Panc1 (cell line): ENCODE measurements around the gene ZFPL1. TPM values are rescaled to one million over a fixed set of nuclear protein-coding genes. Genes with fewer than 3 reads are reported as not detected.

Experiments
- ATAC-seq: fragments of 200-7000 bp; cut with Tn5 transposase; 2 replicates; pipeline ENCODE4 v1.9.1; 2020; ENCODE audit warnings: mild to moderate bottlenecking, moderate library complexity
- BruUV-seq: library from RNA; stranded (reverse); fragments of 400-500 nt; replicated peaks from 2 replicates; lab custom pipeline; 2021; lab: Mats Ljungman, UMichigan
- CTCF ChIA-PET: fragments of 300-600 bp; sonication (Branson Sonifier 250); formaldehyde crosslinking; loops from one replicate; lab custom pipeline; 2022; ENCODE audit warnings: antibody characterized with exemption; lab: Charles Lee
- POLR2A ChIA-PET: fragments of 300-600 bp; sonication (Branson Sonifier 250); formaldehyde crosslinking; loops from one replicate; lab custom pipeline; 2022; ENCODE audit warnings: antibody characterized with exemption; lab: Charles Lee
- DNase-seq: peaks from one replicate; pipeline ENCODE4 v3.0.0-alpha.2; 2010; ENCODE audit warnings: low read depth, low spot score
- H3K27ac ChIP-seq: 2 replicates; pipeline ENCODE4 v1.5.1; 2011; ENCODE audit warnings: mild to moderate bottlenecking, low read length, inconsistent platforms
- H3K27me3 ChIP-seq: fragments of 200-500 bp; sonication (Bioruptor generic); 2 replicates; pipeline ENCODE4 v1.6.0; 2014; ENCODE audit warnings: low read length, inconsistent platforms; ENCODE audit not compliant: control insufficient read depth, insufficient read depth
- H3K36me3 ChIP-seq: fragments of 200-500 bp; sonication (Bioruptor generic); 2 replicates; pipeline ENCODE4 v1.5.1; 2014; ENCODE audit warnings: inconsistent platforms, mild to moderate bottlenecking, low read length, moderate library complexity; ENCODE audit not compliant: control insufficient read depth, insufficient read depth
- H3K4me1 ChIP-seq: 2 replicates; pipeline ENCODE4 v1.5.1; 2011; ENCODE audit warnings: inconsistent platforms, mild to moderate bottlenecking, low read length, moderate library complexity; ENCODE audit not compliant: control insufficient read depth, insufficient read depth
- H3K4me3 ChIP-seq, 2 experiments: 2 replicates each; pipeline ENCODE4 v1.5.1; 2011 to 2012; ENCODE audit warnings: low read depth in 2 of 2, low read length in 2 of 2, mild to moderate bottlenecking in 2 of 2, inconsistent platforms in 1 of 2, moderate library complexity in 1 of 2
- H3K9me3 ChIP-seq: fragments of 200-500 bp; sonication (Bioruptor generic); 2 replicates; pipeline ENCODE4 v1.5.1; 2014; ENCODE audit warnings: low read depth, mild to moderate bottlenecking, inconsistent platforms, low read length, moderate library complexity; ENCODE audit not compliant: control insufficient read depth, insufficient read depth
- CTCF ChIP-seq: fragments of 450-650 bp; IDR thresholded peaks from 2 replicates; pipeline ENCODE4 v1.5.1; 2017; ENCODE audit warnings: mild to moderate bottlenecking
- POLR2AphosphoS5 ChIP-seq: IDR thresholded peaks from 2 replicates; pipeline ENCODE4 v1.6.1; 2012; ENCODE audit warnings: mild to moderate bottlenecking, low read depth, low read length, moderate library complexity
- REST ChIP-seq, 2 experiments: IDR thresholded peaks; 2 replicates each; pipeline ENCODE4 v1.6.1; 2011 to 2012; ENCODE audit warnings: low read depth in 2 of 2, control low read depth in 1 of 2, low read length in 1 of 2, mild to moderate bottlenecking in 1 of 2, moderate library complexity in 1 of 2; ENCODE audit not compliant: insufficient read depth in 1 of 2
- SIN3A ChIP-seq: IDR thresholded peaks from 2 replicates; pipeline ENCODE4 v1.6.1; 2012; ENCODE audit warnings: low read depth, mild to moderate bottlenecking, low read length, moderate library complexity, borderline replicate concordance; ENCODE audit not compliant: insufficient read depth
- TCF7L2 ChIP-seq: IDR thresholded peaks from 2 replicates; pipeline ENCODE4 v1.6.1; 2011; ENCODE audit warnings: mild to moderate bottlenecking, low read depth, low read length, inconsistent platforms
- in situ Hi-C: cut with HindIII; loops from 2 replicates; pipeline ENCODE4 v1.10.0; 2016; ENCODE audit warnings: low sequenced_read_pairs, low pct_unique_long_range_greater_than_20kb
- intact Hi-C: fragments of 100-400 bp; cut with micrococcal nuclease; formaldehyde crosslinking; loops from one replicate; pipeline ENCODE4 v1.10.0; 2022; ENCODE audit not compliant: unreplicated experiment
- total RNA-seq: library from RNA; stranded (reverse); gene quantifications from one replicate; pipeline ENCODE4 v1.2.1, GENCODE V29; 2021; ENCODE audit not compliant: unreplicated experiment

The ZFPL1 gene
- total RNA-seq, 1 experiment from 2014 or later: 68.4 TPM

- Histone ChIP-seq H3K36me3 (no peaks in the 10 kb centered on the region), H3K27ac (peak within 1 kb of the TSS; percentile 80), H3K9me3 (no peaks in the 10 kb centered on the region), H3K4me3 (peak within 1 kb of the TSS; percentile 63 to 88), H3K4me1 (peaks cover 5% of the 10 kb centered on the region), H3K27me3 (no peaks in the 10 kb centered on the region)
- ATAC-seq (peak; percentile 97), DNase-seq (no peak)
- CTCF ChIA-PET: no interaction called here
- TF ChIP-seq TCF7L2: peak; percentile 78
- TF ChIP-seq CTCF: no peak
- peak in 1 of 2 experiments; percentile 44; a peak in 1 of 4 replicates for TF ChIP-seq REST (IDR thresholded peaks at IDR 0.05; ENCODE audit: insufficient read depth in 1 of 2, low read depth in 2 of 2, low read length in 1 of 2)
- TF ChIP-seq SIN3A: no peak; the same call in none of the 2 replicates
- TF ChIP-seq POLR2AphosphoS5: peak; percentile 81
- intact Hi-C loops: no loop called here
- POLR2A ChIA-PET: interaction anchor here (0.5 to 0.6 kb wide), 2 partner anchors 207 to 247 kb away, joined by 3 to 7 read pairs; no protein-coding TSS in a partner anchor
- in situ Hi-C loops: no loop called here
- BruUV-seq: no TSS peak
Measured at GRCh38 chr11:65095974-65096806, 12.2 kb downstream of the ZFPL1 start, which contains the start of gene VPS51. VPS51 (plus strand) TSS chr11:65096214; CDS start chr11:65096251, 37 bp downstream.

- TSS peak; percentile 50 for BruUV-seq
- TF ChIP-seq POLR2AphosphoS5: no peak
- no peak for TF ChIP-seq CTCF
- TF ChIP-seq TCF7L2: no peak
- no peak for TF ChIP-seq REST (IDR thresholded peaks at IDR 0.05; ENCODE audit: insufficient read depth in 1 of 2, low read depth in 2 of 2, low read length in 1 of 2)
- TF ChIP-seq SIN3A: no peak
- Histone ChIP-seq H3K4me1 (peaks cover 8% of the 10 kb centered on the region), H3K9me3 (no peaks in the 10 kb centered on the region), H3K4me3 (peak overlapping the region; percentile 63 to 88), H3K27me3 (no peaks in the 10 kb centered on the region), H3K36me3 (no peaks in the 10 kb centered on the region), H3K27ac (peak overlapping the region; percentile 80; the same call in 1 of the 2 replicates)
- in situ Hi-C loops (no loop called here), intact Hi-C loops (no loop called here)
- DNase-seq (no peak), ATAC-seq (peak; percentile 4; the same call in 1 of the 2 replicates)
- POLR2A ChIA-PET: no interaction called here
- CTCF ChIA-PET: no interaction called here
Measured at GRCh38 chr11:65096926-65097325, 12.9 kb downstream of the ZFPL1 start.
